ENCODE data around the gene NAALADL2. TPM values are rescaled to one million over a fixed set of nuclear protein-coding genes. Genes with fewer than 3 reads are reported as not detected.

Gene NAALADL2
- total RNA-seq, 4 donors from 2014 or later, result 0.36 to 9.2 (median 0.63) TPM

GRCh38 chr3:175144368-175144767 is 285.2 kb downstream of the NAALADL2 start:
- Histone ChIP-seq H3K4me1 (no peaks in the 10 kb centered on the region), H3K27me3 (no peaks in the 10 kb centered on the region), H3K36me3 (no peaks in the 10 kb centered on the region), H3K9me3 (no peaks in the 10 kb centered on the region), H3K4me3 (no peak overlapping the region), H3K27ac (no peak overlapping the region)
- in situ Hi-C loops (cut with MboI; ENCODE audit: low sequenced_read_pairs in 4 of 4) (no loop called here), intact Hi-C loops (cut with DNase I; ENCODE audit: low total_unique reads) (no loop called here)
- DNase-seq (no peak), ATAC-seq (no peak)
- TF ChIP-seq CTCF (IDR thresholded peaks at IDR 0.05 in 4 of 5, conservative IDR thresholded peaks at IDR 0.05 in 1 of 5) (no peak), POLR2A (IDR thresholded peaks at IDR 0.05) (no peak)

GRCh38 chr3:175146258-175146657 is 287.1 kb downstream of the NAALADL2 start:
- Histone ChIP-seq H3K27me3 (no peaks in the 10 kb centered on the region), H3K9me3 (no peaks in the 10 kb centered on the region), H3K36me3 (no peaks in the 10 kb centered on the region), H3K27ac (no peak overlapping the region), H3K4me1 (peaks cover 0 to 6% of the 10 kb centered on the region in 2 donors), H3K4me3 (no peak overlapping the region)
- no peak for ATAC-seq
- TF ChIP-seq POLR2A (IDR thresholded peaks at IDR 0.05) (no peak), CTCF (IDR thresholded peaks at IDR 0.05 in 4 of 5, conservative IDR thresholded peaks at IDR 0.05 in 1 of 5) (no peak)
- in situ Hi-C loops (cut with MboI; ENCODE audit: low sequenced_read_pairs in 4 of 4), result no loop called here
- DNase-seq, result no peak
- intact Hi-C loops (cut with DNase I; ENCODE audit: low total_unique reads), result no loop called here

GRCh38 chr3:175149675-175150074 is 290.5 kb downstream of the NAALADL2 start:
- DNase-seq (no peak), ATAC-seq (no peak)
- in situ Hi-C loops (cut with MboI; ENCODE audit: low sequenced_read_pairs in 4 of 4) (no loop called here), intact Hi-C loops (cut with DNase I; ENCODE audit: low total_unique reads) (no loop called here)
- H3K9me3 ChIP-seq, result no peaks in the 10 kb centered on the region
- H3K27ac ChIP-seq, result no peak overlapping the region
- TF ChIP-seq CTCF (IDR thresholded peaks at IDR 0.05 in 4 of 5, conservative IDR thresholded peaks at IDR 0.05 in 1 of 5) (no peak), POLR2A (IDR thresholded peaks at IDR 0.05) (no peak)
- no peaks in the 10 kb centered on the region for H3K27me3 ChIP-seq
- no peak overlapping the region for H3K4me3 ChIP-seq
- H3K36me3 ChIP-seq, result no peaks in the 10 kb centered on the region
- H3K4me1 ChIP-seq, result peaks cover 0 to 6% of the 10 kb centered on the region in 2 donors

- Histone ChIP-seq H3K9me3 (no peaks in the 10 kb centered on the region), H3K4me3 (no peak overlapping the region), H3K27ac (no peak overlapping the region), H3K36me3 (no peaks in the 10 kb centered on the region), H3K4me1 (peaks cover 0 to 6% of the 10 kb centered on the region in 2 donors), H3K27me3 (no peaks in the 10 kb centered on the region)
- TF ChIP-seq CTCF (IDR thresholded peaks at IDR 0.05 in 4 of 5, conservative IDR thresholded peaks at IDR 0.05 in 1 of 5) (no peak), POLR2A (IDR thresholded peaks at IDR 0.05) (no peak)
- intact Hi-C loops (cut with DNase I; ENCODE audit: low total_unique reads) (no loop called here), in situ Hi-C loops (cut with MboI; ENCODE audit: low sequenced_read_pairs in 4 of 4) (no loop called here)
- DNase-seq (no peak), ATAC-seq (no peak)
Measured at GRCh38 chr3:175150812-175151401, 291.8 kb downstream of the NAALADL2 start.

GRCh38 chr3:175153595-175153994 is 294.5 kb downstream of the NAALADL2 start:
- in situ Hi-C loops (cut with MboI; ENCODE audit: low sequenced_read_pairs in 4 of 4), result no loop called here
- no peak for TF ChIP-seq CTCF (IDR thresholded peaks at IDR 0.05 in 4 of 5, conservative IDR thresholded peaks at IDR 0.05 in 1 of 5)
- TF ChIP-seq POLR2A (IDR thresholded peaks at IDR 0.05), result no peak

More at GRCh38 chr3:175153595-175153994, 294.5 kb downstream of the NAALADL2 start:
- Histone ChIP-seq H3K36me3 (no peaks in the 10 kb centered on the region), H3K27me3 (no peaks in the 10 kb centered on the region), H3K4me3 (no peak overlapping the region), H3K9me3 (no peaks in the 10 kb centered on the region), H3K27ac (no peak overlapping the region), H3K4me1 (peaks cover 0 to 6% of the 10 kb centered on the region in 2 donors)
- intact Hi-C loops (cut with DNase I; ENCODE audit: low total_unique reads), result no loop called here
- ATAC-seq, result no peak
- DNase-seq, result no peak

Measured in gastrocnemius medialis (tissue), 4 donors.